Osteoblast (primary cell): ENCODE data around the gene DPYSL5. TPM values are rescaled to one million over a fixed set of nuclear protein-coding genes. Genes with fewer than 3 reads are reported as not detected.

Experiments used
- DNase-seq: peaks from one replicate; pipeline ENCODE4 v3.0.0; 2011; ENCODE audit warnings: low spot score, mixed read lengths; ENCODE audit not compliant: insufficient read length; ENCODE audit errors: missing footprints
- H2AFZ ChIP-seq: 2 replicates; pipeline ENCODE4 v1.6.0; 2011; ENCODE audit warnings: mild to moderate bottlenecking, low read length
- H3K27ac ChIP-seq: 2 replicates; pipeline ENCODE4 v1.5.1; 2011; ENCODE audit warnings: mild to moderate bottlenecking, low read depth, low read length, moderate library complexity
- H3K27me3 ChIP-seq: 2 replicates; pipeline ENCODE4 v1.6.0; 2012; ENCODE audit warnings: mild to moderate bottlenecking, control low read depth, inconsistent platforms, low read length, moderate library complexity; ENCODE audit not compliant: insufficient read depth
- H3K36me3 ChIP-seq: 2 replicates; pipeline ENCODE4 v1.5.1; 2011; ENCODE audit warnings: mild to moderate bottlenecking, low read length, control low read depth, moderate library complexity; ENCODE audit not compliant: insufficient read depth
- H3K4me1 ChIP-seq: 2 replicates; pipeline ENCODE4 v1.5.1; 2011; ENCODE audit warnings: mild to moderate bottlenecking, low read length, control low read depth, moderate library complexity; ENCODE audit not compliant: insufficient read depth
- H3K4me2 ChIP-seq: 2 replicates; pipeline ENCODE4 v1.6.0; 2011; ENCODE audit warnings: mild to moderate bottlenecking, low read length; ENCODE audit not compliant: insufficient read depth
- H3K4me3 ChIP-seq: fragments of 200-600 bp; sonication (generic); 3 replicates; pipeline ENCODE4 v1.5.1; 2012; ENCODE audit warnings: mild to moderate bottlenecking, low read length, inconsistent platforms; ENCODE audit not compliant: insufficient read depth
- H3K79me2 ChIP-seq: 2 replicates; pipeline ENCODE4 v1.6.0; 2012; ENCODE audit warnings: mild to moderate bottlenecking, low read length, control low read depth, inconsistent platforms; ENCODE audit not compliant: insufficient read depth
- H3K9me3 ChIP-seq: 2 replicates; pipeline ENCODE4 v1.5.1; 2011; ENCODE audit warnings: low read depth, low read length, control low read depth
- H4K20me1 ChIP-seq: 2 replicates; pipeline ENCODE4 v1.6.0; 2012; ENCODE audit warnings: mild to moderate bottlenecking, low read length, control low read depth; ENCODE audit not compliant: insufficient read depth
- CTCF ChIP-seq: IDR thresholded peaks from 2 replicates; pipeline ENCODE4 v1.5.1; 2011; ENCODE audit warnings: mild to moderate bottlenecking, low read depth, low read length, moderate library complexity; ENCODE audit errors: extremely low read depth
- total RNA-seq: library from RNA; depleted of rRNA; stranded (reverse); fragments of >200 nt; gene quantifications from 2 replicates; pipeline ENCODE4 v1.2.3, GENCODE V29; 2012

Gene DPYSL5
- total RNA-seq, 1 donor: not detected

GRCh38 chr2:26976237-26976636 is 128.3 kb downstream of the DPYSL5 start:
- DNase-seq: no peak
- peaks cover 22% of the 10 kb centered on the region for H3K4me1 ChIP-seq
- no peak overlapping the region for H2AFZ ChIP-seq
- no peaks in the 10 kb centered on the region for H3K9me3 ChIP-seq
- peaks cover 7% of the 10 kb centered on the region for H3K79me2 ChIP-seq
- H3K4me3 ChIP-seq: no peak overlapping the region
- H3K4me2 ChIP-seq: no peak overlapping the region
- no peak for TF ChIP-seq CTCF
- no peak overlapping the region for H3K27ac ChIP-seq
- H3K27me3 ChIP-seq: no peaks in the 10 kb centered on the region
- H4K20me1 ChIP-seq: peaks cover 47% of the 10 kb centered on the region
- no peaks in the 10 kb centered on the region for H3K36me3 ChIP-seq

- DNase-seq: no peak
- no peak overlapping the region for H2AFZ ChIP-seq
- H3K4me1 ChIP-seq: peaks cover 16% of the 10 kb centered on the region
- H3K4me3 ChIP-seq: no peak overlapping the region
- no peak for TF ChIP-seq CTCF
- no peaks in the 10 kb centered on the region for H3K27me3 ChIP-seq
- peaks cover 43% of the 10 kb centered on the region for H4K20me1 ChIP-seq
- H3K36me3 ChIP-seq: no peaks in the 10 kb centered on the region
- no peaks in the 10 kb centered on the region for H3K9me3 ChIP-seq
- peaks cover 3% of the 10 kb centered on the region for H3K79me2 ChIP-seq
- H3K4me2 ChIP-seq: no peak overlapping the region
- no peak overlapping the region for H3K27ac ChIP-seq
These were observed 129.1 kb downstream of the DPYSL5 start for GRCh38 chr2:26977012-26977411.

- no peak overlapping the region for H3K4me3 ChIP-seq
- H2AFZ ChIP-seq: no peak overlapping the region
- no peak for TF ChIP-seq CTCF
- H3K4me2 ChIP-seq: no peak overlapping the region
- peaks cover 37% of the 10 kb centered on the region for H4K20me1 ChIP-seq
- H3K27ac ChIP-seq: no peak overlapping the region
- no peak for DNase-seq
- H3K4me1 ChIP-seq: peaks cover 16% of the 10 kb centered on the region
- H3K27me3 ChIP-seq: no peaks in the 10 kb centered on the region
- no peaks in the 10 kb centered on the region for H3K9me3 ChIP-seq
- H3K79me2 ChIP-seq: peaks cover 3% of the 10 kb centered on the region
- H3K36me3 ChIP-seq: no peaks in the 10 kb centered on the region
These were observed 130.2 kb downstream of the DPYSL5 start for GRCh38 chr2:26978061-26978596.

GRCh38 chr2:26979741-26980140 is 131.8 kb downstream of the DPYSL5 start:
- no peak for DNase-seq
- no peak overlapping the region for H3K4me3 ChIP-seq
- peak overlapping the region; percentile 17 for H3K27ac ChIP-seq
- no peaks in the 10 kb centered on the region for H3K36me3 ChIP-seq
- H4K20me1 ChIP-seq: peaks cover 31% of the 10 kb centered on the region
- TF ChIP-seq CTCF: no peak
- H2AFZ ChIP-seq: no peak overlapping the region
- H3K9me3 ChIP-seq: no peaks in the 10 kb centered on the region
- H3K4me2 ChIP-seq: peak overlapping the region; percentile 2
- no peaks in the 10 kb centered on the region for H3K79me2 ChIP-seq
- peaks cover 16% of the 10 kb centered on the region for H3K4me1 ChIP-seq
- no peaks in the 10 kb centered on the region for H3K27me3 ChIP-seq
